D721Med (cell line): Measurements from ENCODE around the gene PLTP.
A peak's percentile ranks its signal among the peaks of the same experiment; 100 is the strongest.
"Not testable (repeated sequence)": the region's sequence is repeated elsewhere in the genome, so short reads cannot be mapped to it uniquely, and the experiment has no call there.

ENCODE experiments used
- DNase-seq: peaks from one replicate; pipeline ENCODE4 v3.0.0; 2011; ENCODE audit warnings: low spot score; ENCODE audit not compliant: insufficient read length
- FAIRE-seq: peaks from 2 replicates; lab custom pipeline; 2011; peaks lifted over from hg19 to GRCh38; lab: Jason Lieb, UNC
- TF ChIP-seq, protein P1 (sequence below): IDR thresholded peaks from 2 replicates; pipeline ENCODE4 v1.5.1; 2012; ENCODE audit warnings: mild to moderate bottlenecking, control low read depth; ENCODE audit not compliant: insufficient read depth; ENCODE audit errors: missing control alignments

The PLTP gene

DNA sequence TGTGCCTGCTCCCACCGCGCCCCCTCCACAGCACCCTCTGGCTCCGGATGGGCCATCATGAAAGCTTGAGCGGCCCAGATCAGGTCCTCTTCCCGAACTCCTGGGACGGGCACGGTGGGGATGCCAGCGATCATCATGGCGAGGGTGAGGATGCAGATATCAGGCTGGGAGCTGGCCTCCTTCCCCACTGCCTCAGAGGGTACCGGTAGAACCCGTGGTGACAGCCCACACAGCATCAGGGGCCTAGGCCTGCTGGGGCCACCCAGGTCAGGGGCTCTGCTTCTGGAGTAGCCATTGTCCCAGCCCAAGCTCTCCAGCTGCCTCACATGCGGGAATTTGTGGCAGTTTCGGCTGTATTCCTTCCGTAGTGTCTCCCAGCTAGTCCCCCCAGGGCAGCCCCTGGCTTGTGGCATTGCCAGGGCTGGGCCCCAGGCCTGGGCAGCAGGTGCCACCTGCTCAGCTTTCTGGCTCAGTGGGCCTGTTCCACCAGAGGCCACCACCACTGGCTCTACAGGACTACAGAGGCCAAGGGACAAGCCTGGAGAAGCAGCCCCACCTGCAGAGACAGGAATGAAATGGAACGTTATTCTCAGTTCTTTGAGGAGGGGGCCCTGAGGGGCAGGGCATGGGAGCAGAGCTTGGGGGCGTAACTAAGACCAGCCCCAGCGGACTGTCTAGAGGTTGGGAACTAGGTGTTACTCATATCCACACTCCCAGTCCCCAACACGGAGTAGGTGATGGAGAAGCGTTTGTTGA lies 25.2 kb downstream of the PLTP start:
- FAIRE-seq (no peak), DNase-seq (no peak)
- TF ChIP-seq, protein P1, sequence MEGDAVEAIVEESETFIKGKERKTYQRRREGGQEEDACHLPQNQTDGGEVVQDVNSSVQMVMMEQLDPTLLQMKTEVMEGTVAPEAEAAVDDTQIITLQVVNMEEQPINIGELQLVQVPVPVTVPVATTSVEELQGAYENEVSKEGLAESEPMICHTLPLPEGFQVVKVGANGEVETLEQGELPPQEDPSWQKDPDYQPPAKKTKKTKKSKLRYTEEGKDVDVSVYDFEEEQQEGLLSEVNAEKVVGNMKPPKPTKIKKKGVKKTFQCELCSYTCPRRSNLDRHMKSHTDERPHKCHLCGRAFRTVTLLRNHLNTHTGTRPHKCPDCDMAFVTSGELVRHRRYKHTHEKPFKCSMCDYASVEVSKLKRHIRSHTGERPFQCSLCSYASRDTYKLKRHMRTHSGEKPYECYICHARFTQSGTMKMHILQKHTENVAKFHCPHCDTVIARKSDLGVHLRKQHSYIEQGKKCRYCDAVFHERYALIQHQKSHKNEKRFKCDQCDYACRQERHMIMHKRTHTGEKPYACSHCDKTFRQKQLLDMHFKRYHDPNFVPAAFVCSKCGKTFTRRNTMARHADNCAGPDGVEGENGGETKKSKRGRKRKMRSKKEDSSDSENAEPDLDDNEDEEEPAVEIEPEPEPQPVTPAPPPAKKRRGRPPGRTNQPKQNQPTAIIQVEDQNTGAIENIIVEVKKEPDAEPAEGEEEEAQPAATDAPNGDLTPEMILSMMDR: no peak

DNA sequence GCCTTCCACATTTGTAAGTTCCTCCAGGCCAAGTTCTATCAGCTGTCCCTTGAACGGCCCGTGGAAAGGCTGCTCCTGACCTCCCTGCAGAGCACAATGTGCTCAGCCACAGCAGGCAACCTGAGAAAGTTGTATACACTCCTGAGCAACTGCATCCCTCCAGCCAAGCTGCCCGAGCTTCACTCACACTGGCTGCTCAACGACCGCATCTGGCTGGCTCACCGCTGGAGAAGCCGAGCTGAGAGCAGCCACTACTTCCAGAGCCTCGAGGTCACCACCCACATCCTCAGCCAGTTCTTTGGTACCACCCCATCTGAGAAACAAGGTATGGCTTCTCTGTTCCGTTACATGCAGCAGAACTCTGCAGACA lies 28.9 kb downstream of the PLTP start:
- TF ChIP-seq, protein P1: no peak
- no peak for DNase-seq

DNA sequence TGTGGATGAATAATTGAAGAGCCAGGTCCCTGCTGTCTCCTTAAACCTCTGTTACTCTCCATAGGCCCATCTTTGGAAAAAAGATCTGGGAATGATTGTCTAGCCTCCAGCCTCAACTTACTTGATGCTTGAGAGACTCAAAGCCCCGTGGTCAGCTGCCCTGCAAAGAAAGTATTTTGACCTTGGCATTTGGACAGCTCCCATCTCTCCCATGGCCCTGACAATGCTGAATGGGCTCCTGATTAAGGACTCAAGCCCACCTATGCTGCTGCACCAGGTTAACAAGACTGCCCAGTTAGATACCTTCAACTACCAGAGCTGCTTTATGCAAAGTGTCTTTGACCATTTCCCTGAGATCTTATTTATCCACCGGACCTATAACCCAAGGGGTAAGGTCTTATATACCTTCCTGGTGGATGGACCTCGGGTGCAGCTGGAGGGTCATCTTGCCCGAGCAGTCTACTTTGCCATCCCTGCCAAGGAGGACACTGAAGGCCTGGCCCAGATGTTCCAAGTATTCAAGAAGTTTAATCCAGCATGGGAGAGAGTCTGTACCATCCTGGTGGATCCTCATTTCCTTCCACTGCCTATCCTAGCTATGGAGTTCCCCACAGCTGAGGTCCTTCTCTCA lies 29.4 kb downstream of the PLTP start:
- TF ChIP-seq, protein P1: no peak
- no peak for FAIRE-seq
- DNase-seq: no peak

More for the DNA sequence above, 28.9 kb downstream of the PLTP start:
- no peak for FAIRE-seq

DNA sequence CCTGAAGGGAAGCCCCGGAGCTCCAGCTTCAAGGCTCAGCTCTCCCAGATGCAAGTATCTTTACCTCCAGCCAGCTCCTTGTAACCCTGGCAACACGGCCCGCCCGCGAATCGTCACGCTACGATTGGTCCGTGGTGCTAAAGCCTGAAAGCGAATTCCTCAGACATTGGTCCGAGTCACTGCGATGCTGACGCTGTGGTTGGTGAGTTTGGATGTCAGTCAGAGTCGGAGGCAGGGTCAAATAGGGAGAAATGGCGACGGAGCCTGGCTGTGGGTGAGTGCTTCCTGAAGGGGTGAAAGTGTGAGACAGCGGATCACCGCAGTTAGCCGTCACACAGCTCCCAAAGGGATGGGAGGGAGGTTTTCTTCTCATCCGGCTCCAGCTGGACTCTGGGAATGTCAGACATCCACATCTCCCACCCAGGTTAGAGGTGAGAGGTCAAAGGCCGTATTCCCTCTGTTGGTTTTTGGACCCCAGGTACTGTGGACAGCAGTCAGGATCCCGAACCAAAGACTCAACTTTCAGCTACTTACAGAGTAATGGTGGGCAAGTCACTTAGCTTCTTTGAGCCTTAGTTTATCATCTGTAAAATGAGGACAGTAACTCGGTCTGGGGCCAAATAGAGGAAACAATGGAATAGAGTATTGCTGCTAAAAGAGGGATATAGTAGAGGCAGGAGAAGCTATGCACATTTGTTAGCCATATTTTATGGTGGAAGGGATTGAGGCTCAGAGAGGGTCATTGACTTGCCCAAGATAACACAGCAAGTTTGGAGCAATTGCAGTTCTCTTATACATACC lies 30.8 kb downstream of the PLTP start, which contains the start of gene ZSWIM1:
TSS of gene ZSWIM1 (plus strand) at position 240 of the 801 bp plus-strand sequence. CDS start 1,366 bp downstream, outside the sequence.
- FAIRE-seq: peak; percentile 73
- TF ChIP-seq, protein P1: no peak
- peak; percentile 96 for DNase-seq

DNA sequence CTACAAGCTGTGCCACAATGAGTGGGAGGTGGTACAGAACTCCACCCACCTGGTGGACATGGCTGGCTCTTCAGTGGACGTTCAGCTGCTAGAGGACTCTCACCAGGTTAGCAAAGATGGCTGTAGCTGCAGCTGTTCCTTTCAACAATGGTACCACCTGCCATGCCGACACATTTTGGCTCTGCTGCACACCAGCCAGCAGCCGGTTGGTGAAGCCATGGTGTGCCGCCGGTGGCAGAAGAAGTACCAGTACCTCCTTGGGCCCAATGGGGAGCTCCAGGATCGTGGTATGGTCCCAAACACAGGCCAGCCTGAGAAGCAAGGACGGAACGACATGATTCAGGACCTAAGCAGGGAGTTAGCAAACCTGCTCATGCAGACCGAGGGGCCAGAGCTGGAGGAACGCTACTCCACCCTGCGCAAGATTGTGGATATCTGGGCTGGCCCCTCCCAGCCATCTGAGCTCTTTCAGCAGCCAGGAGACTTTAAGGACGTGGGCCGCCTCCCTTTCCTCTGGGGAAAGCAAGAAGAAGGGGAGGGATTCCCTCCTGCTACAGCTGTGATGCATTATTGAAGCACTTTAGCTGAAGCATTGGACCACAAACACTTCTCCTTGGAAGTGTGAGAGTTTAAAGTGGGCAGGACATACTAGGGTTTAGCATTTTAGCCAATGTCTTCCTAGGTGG lies 33.7 kb downstream of the PLTP start:
- TF ChIP-seq, protein P1: no peak
- FAIRE-seq: no peak
- no peak for DNase-seq

DNA sequence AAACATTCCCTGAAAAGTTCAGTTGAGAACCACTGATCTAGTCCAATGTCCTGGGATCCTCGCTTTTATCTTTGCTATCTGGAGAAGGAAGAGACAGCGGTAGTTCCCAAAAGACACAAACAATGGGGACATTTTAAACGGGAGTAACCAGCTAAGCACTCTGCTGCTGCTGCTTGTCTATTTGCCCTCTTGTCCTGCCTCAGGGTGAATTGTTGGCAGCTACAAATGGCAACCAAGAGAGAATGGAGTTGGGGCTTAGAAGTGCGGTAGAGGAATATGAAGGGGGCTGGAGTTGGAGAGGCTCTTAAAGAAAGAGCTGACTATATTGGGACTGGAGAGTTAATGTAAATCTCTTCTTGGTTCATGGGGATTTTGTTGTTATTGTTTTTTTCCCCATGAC lies 37.4 kb downstream of the PLTP start:
- TF ChIP-seq, protein P1: no peak
- FAIRE-seq (no peak), DNase-seq (no peak)

DNA sequence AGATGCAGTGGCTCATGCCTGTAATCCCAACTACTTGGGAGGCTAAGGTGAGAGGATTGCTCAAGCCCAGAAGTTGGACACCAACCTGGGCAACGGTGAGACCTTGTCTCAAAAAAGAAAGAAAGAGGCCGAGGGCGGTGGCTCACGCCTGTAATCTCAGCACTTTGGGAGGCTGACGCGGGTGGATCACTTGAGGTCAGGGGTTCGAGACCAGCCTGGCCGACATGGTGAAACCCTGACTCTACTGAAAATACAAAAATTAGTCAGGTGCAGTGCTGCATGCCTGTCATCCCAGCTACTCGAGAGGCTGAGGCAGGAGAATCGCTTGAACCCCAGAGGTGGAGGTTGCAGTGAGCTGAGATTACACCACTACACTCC lies 37.9 kb downstream of the PLTP start:
- not testable (repeated sequence) for FAIRE-seq, DNase-seq
